Brain microvascular endothelial cell (primary cell): ENCODE data around the gene ADARB1.
A peak's percentile ranks its signal among the peaks of the same experiment; 100 is the strongest.

Source experiments
- DNase-seq: peaks from one replicate; pipeline ENCODE4 v3.0.0-alpha.2; 2020
- H3K27ac ChIP-seq: fragments of 250-450 bp; sonication (Bioruptor Pico); 2 replicates; pipeline ENCODE4 v1.5.1; 2020; ENCODE audit warnings: mild to moderate bottlenecking, moderate library complexity
- H3K27me3 ChIP-seq: fragments of 250-450 bp; sonication (Bioruptor Pico); replicated peaks from 2 replicates; pipeline ENCODE4 v1.5.1; 2020; ENCODE audit warnings: mild to moderate bottlenecking
- H3K36me3 ChIP-seq: fragments of 250-450 bp; sonication (Bioruptor Pico); replicated peaks from 2 replicates; pipeline ENCODE4 v1.5.1; 2020; ENCODE audit warnings: mild to moderate bottlenecking
- H3K4me3 ChIP-seq: 2 replicates; pipeline ENCODE4 v1.5.1; 2011; ENCODE audit warnings: low read depth, mild to moderate bottlenecking, control low read depth, low read length, moderate library complexity
- CTCF ChIP-seq: IDR thresholded peaks from 2 replicates; pipeline ENCODE4 v1.5.1; 2011; ENCODE audit warnings: low read depth, mild to moderate bottlenecking, moderate library complexity, low read length, control low read depth, inconsistent platforms; ENCODE audit errors: missing control alignments
- in situ Hi-C: cut with HindIII; loops from 2 replicates; pipeline ENCODE4 v1.10.0; 2017; ENCODE audit warnings: low sequenced_read_pairs, low pct_ligation_motif_present

ADARB1 gene

GRCh38 chr21:45029298-45029947, 45.0 kb upstream of the ADARB1 start:
- no peak for TF ChIP-seq CTCF
- H3K27me3 ChIP-seq: no peaks in the 10 kb centered on the region
- H3K4me3 ChIP-seq: no peak overlapping the region
- no peaks in the 10 kb centered on the region for H3K36me3 ChIP-seq
- H3K27ac ChIP-seq: no peak overlapping the region
- DNase-seq: peak; percentile 45
- in situ Hi-C loops: no loop called here

DNA sequence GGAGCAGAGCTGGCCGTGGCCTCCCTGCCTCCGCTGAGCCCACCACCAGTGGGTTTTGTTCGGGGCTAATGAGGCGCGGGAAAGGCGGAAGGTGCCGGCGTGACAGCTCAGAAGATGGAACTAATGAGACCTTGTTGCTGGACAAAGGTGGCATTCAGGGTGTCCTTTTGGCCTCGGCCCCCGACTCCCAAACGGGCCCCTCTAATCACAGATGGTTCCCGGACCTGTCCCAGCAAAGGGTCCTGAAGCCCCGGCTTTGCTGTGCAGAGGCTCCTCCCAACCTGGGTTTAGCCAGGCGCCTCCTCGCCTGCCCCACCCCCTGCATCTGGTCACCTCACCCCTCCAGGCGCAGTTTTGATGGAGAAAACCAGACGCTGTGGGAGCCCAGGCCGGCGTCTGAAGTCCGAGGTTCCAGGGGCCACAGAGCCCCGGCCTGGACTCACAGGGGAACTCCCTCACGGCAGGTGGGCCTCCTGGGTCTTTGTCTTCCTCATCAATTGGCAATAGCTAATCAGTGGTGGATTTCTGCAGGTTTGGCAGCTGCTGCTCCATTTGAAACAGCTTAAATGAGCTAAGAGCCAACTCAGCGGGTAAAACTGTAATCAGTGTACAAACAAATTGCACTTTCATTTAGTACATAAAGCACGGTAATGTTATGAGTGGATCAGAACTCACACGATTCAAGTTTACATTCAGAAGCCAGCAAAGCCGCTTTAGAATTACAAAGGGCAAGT, 44.3 kb upstream of the ADARB1 start:
- Histone ChIP-seq H3K36me3 (no peaks in the 10 kb centered on the region), H3K4me3 (no peak overlapping the region), H3K27ac (no peak overlapping the region), H3K27me3 (no peaks in the 10 kb centered on the region)
- in situ Hi-C loops: no loop called here
- DNase-seq: no peak
- TF ChIP-seq CTCF: no peak

- no peak for DNase-seq
- Histone ChIP-seq H3K27ac (no peak overlapping the region), H3K27me3 (no peaks in the 10 kb centered on the region), H3K4me3 (no peak overlapping the region), H3K36me3 (no peaks in the 10 kb centered on the region)
- TF ChIP-seq CTCF: no peak
- in situ Hi-C loops: no loop called here
Observed at GRCh38 chr21:45030682-45031570, 43.5 kb upstream of the ADARB1 start.

- no peak for TF ChIP-seq CTCF
- DNase-seq: no peak
- Histone ChIP-seq H3K4me3 (no peak overlapping the region), H3K36me3 (no peaks in the 10 kb centered on the region), H3K27ac (no peak overlapping the region), H3K27me3 (no peaks in the 10 kb centered on the region)
- in situ Hi-C loops: no loop called here
Observed at GRCh38 chr21:45031571-45032191, 42.7 kb upstream of the ADARB1 start.

DNA sequence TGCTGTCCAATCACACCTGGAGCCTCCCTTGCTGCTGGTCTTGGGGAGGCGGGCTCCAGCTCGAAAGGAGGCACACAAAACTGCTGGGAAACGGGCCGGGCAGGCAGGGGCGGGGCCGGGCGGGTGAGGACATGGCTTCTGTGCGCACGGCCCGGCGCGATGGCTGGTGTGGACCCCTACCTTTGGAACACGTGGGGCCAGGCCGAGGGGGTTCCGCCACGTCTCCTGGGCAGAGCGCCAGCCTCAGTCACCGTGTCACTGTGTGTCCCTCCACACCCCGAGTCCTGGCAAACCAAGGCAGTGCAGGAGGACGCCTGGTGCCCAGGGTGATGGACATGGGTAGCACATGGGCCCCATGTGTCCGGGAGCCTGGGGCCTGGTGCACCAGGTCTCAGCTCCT, 42.0 kb upstream of the ADARB1 start:
- no peak for TF ChIP-seq CTCF
- Histone ChIP-seq H3K27ac (no peak overlapping the region), H3K36me3 (no peaks in the 10 kb centered on the region), H3K4me3 (no peak overlapping the region), H3K27me3 (no peaks in the 10 kb centered on the region)
- in situ Hi-C loops: no loop called here
- DNase-seq: no peak
